Gastrocnemius medialis (tissue), 4 donors: ENCODE measurements around the gene PAQR8.

Source experiments
- CTCF ChIP-seq, 5 experiments: fragments of 450-650 bp in 3 of 5; fragments of 200-600 bp in 2 of 5; sonication (generic) in 2 of 5; IDR thresholded peaks in 4 of 5; conservative IDR thresholded peaks in 1 of 5; 1 replicate in 4 of 5; 2 replicates in 1 of 5; pipeline ENCODE4 v1.5.1; 2016 to 2019; ENCODE audit warnings: antibody characterized with exemption in 5 of 5, mild to moderate bottlenecking in 3 of 5, moderate library complexity in 3 of 5
- POLR2A ChIP-seq, 2 donors: fragments of 450-650 bp; IDR thresholded peaks; one replicate each; pipeline ENCODE4 v1.6.1; 2017; ENCODE audit warnings: antibody characterized with exemption in 2 of 2, mild to moderate bottlenecking in 2 of 2, moderate library complexity in 2 of 2

GRCh38 chr6:52335576-52335975, 26.4 kb upstream of the PAQR8 start:
- no peak for TF ChIP-seq CTCF (IDR thresholded peaks at IDR 0.05 in 4 of 5, conservative IDR thresholded peaks at IDR 0.05 in 1 of 5)
- no peak for TF ChIP-seq POLR2A (IDR thresholded peaks at IDR 0.05)
